GM12801 (cell line): ENCODE results near the gene CYYR1.

Experiments
- CTCF ChIP-seq: IDR thresholded peaks from one replicate; pipeline ENCODE4 v1.5.1; 2011; ENCODE audit warnings: control low read depth; ENCODE audit not compliant: insufficient read length; ENCODE audit errors: extremely low read depth

The CYYR1 gene

DNA sequence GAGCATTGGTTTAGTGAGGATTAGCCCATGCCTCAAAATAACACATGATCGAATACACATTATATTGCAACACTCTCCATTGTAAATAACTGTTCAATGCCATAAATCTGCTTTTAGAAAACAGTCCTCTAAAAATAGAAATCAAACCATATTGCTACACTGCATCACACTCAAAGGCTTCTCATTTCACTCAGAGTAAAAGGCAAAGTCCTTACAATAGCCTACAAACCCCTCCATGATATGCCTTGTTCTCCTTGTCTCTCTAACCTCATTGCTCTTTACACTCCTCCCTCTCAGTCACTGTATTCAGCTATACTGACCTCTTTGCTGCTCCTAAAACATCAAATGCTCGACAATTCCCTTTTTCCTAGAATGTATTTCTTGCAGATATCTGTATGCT is 64.2 kb downstream of the CYYR1 start:
- no peak for TF ChIP-seq CTCF

DNA sequence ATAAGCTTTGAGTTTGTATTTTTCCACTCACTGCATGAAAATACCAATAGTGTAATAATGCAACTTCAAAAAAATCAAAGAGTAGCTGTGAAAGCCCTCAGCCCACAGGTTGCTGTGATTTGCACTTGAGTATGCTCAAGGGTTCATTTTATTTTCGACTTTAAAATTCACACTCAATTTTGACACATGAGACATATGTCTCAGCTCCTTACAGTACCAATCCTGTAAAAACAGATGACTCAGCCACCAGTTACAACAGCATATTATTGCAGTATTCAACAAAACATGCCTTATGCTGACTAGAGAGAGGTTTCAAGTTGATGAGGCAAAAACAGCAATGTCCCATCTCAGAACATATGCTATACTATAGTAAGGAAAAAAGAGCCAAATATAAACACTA is 66.1 kb downstream of the CYYR1 start:
- TF ChIP-seq CTCF, result no peak

GRCh38 chr21:26505211-26505610 is 67.9 kb downstream of the CYYR1 start:
- TF ChIP-seq CTCF, result no peak

DNA sequence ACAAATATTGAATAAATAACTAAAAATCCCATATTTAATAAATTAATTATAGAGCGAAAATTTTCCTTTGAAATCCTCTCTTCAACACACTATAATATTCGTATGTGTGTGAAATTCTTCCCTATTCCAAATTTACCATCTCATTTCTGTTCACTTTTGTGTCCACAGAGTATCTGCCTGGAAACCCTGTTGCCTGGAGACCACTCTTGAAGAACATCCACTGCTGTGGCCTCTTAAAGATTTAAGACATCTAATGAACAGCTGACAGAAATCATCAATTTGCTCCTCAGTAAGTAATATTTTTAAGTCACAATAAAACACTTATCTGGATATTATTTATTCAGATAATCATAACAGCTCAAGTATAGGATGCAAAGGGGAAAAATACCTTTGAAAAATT is 69.7 kb downstream of the CYYR1 start:
- TF ChIP-seq CTCF, result no peak

DNA sequence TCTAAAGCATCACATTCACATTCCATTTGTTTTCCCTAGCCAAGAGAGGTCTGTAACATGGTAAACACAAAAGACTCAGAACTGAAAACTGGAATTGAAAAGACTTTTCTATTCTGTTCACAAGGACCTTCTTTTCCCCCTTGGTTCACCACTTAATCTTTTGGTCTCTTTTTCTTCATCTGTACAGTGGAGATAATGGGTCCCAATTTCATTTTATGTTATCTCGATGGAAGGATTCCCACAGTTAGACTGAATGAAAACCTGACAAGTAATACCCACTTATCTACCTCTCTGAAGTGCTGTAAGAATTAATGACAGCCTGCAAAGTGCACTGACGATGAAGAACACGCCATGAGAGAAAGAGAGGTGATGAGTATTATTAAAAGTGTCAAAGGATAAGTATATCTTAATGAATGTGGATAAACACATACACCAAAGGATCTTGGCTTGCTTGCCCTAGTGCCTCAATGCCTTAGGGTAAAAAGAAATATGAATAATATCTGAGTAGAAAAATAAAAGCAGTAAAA is 71.5 kb downstream of the CYYR1 start:
- no peak for TF ChIP-seq CTCF

DNA sequence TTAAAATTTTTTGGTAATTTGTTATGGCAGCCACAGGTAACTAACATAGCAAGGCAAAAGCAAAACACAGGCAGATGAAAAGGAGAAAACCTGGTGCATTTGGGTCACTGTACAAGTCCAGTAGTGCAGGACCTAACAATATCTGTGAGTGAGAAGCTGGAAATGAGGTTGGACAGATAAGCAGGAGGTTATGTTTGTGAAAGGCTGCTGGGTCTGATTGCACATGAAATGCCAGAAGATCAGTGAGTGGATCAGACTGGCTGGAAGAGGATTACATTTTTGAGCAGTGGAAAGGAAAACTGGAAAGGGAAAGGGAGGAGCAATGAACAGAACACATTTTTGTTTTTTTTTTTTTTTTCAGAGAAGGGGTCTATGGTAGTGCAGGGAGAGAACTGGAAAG is 73.6 kb downstream of the CYYR1 start:
- no peak for TF ChIP-seq CTCF

DNA sequence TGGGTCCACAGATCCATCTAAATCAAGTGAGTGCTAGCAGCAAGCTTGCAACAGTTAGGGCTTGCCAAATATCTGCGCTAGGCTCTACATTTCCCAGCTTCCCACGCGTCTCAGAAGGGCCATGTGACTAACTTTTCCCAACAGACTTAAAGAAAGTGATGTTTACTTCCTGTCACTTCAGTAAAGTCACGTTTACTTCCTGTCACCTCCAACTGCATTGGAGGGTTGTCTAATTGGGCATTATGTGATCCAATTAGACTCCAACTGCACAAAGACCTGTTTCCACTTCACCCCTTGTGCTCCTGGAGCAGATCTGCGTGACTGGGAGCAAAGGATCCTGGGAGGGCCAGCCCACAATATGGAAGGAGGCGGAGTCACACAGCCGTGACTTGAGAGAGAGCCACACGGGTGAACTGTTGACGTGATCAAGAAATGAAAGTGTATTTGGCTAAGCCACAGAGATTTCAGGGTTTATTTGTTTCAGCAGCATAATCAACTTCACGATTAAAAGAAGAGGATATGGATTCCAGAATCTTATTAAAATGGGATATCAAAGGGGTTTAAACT is 77.7 kb downstream of the CYYR1 start:
- TF ChIP-seq CTCF, result no peak
